Activated T-cell treated with anti-CD3 and anti-CD28 coated beads, Interleukin-2, amount 50 U/mL, for 24 hours (primary cell): ENCODE data around the gene MARCHF2.

Source experiments
- DNase-seq: peaks from one replicate; pipeline ENCODE4 v3.0.0-alpha.2; 2020
- H3K27ac Mint-ChIP-seq: 2 replicates; pipeline ENCODE4 v1.8.0; 2020; ENCODE audit warnings: mild to moderate bottlenecking, mixed read lengths
- H3K27me3 Mint-ChIP-seq: 2 replicates; pipeline ENCODE4 v1.8.0; 2020; ENCODE audit warnings: mixed read lengths
- H3K36me3 Mint-ChIP-seq: 2 replicates; pipeline ENCODE4 v1.8.0; 2020; ENCODE audit warnings: low read depth, mixed read lengths
- H3K4me1 Mint-ChIP-seq: 2 replicates; pipeline ENCODE4 v1.8.0; 2020; ENCODE audit warnings: low read depth, mixed read lengths
- H3K4me3 Mint-ChIP-seq: 2 replicates; pipeline ENCODE4 v1.8.0; 2020; ENCODE audit warnings: mild to moderate bottlenecking, moderate library complexity, mixed read lengths
- H3K9me3 Mint-ChIP-seq: 2 replicates; pipeline ENCODE4 v1.8.0; 2020; ENCODE audit warnings: mixed read lengths

Gene MARCHF2

GRCh38 chr19:8446061-8446709 lies 33.1 kb downstream of the MARCHF2 start:
- Mint-ChIP-seq H3K36me3 (peaks cover 49% of the 10 kb centered on the region), H3K27ac (peak overlapping the region; percentile 93), H3K4me3 (peak overlapping the region; percentile 95), H3K27me3 (no peaks in the 10 kb centered on the region), H3K9me3 (no peaks in the 10 kb centered on the region), H3K4me1 (peaks cover 48% of the 10 kb centered on the region)
- DNase-seq: no peak

- Mint-ChIP-seq H3K27ac (peak overlapping the region; percentile 74), H3K27me3 (no peaks in the 10 kb centered on the region), H3K36me3 (peaks cover 80% of the 10 kb centered on the region), H3K4me1 (peaks cover 79% of the 10 kb centered on the region), H3K9me3 (no peaks in the 10 kb centered on the region), H3K4me3 (peak overlapping the region; percentile 23)
- DNase-seq: no peak
Measured at GRCh38 chr19:8449830-8450229, 36.7 kb downstream of the MARCHF2 start.

GRCh38 chr19:8451377-8451776 lies 38.3 kb downstream of the MARCHF2 start:
- no peak for DNase-seq
- Mint-ChIP-seq H3K9me3 (no peaks in the 10 kb centered on the region), H3K36me3 (peaks cover 85% of the 10 kb centered on the region), H3K4me3 (peak overlapping the region; percentile 32), H3K27ac (peak overlapping the region; percentile 82), H3K27me3 (no peaks in the 10 kb centered on the region), H3K4me1 (peaks cover 88% of the 10 kb centered on the region)

GRCh38 chr19:8451885-8452284 lies 38.8 kb downstream of the MARCHF2 start:
- peaks cover 88% of the 10 kb centered on the region for H3K4me1 Mint-ChIP-seq
- H3K27ac Mint-ChIP-seq: peak overlapping the region; percentile 82
- no peaks in the 10 kb centered on the region for H3K27me3 Mint-ChIP-seq
- no peaks in the 10 kb centered on the region for H3K9me3 Mint-ChIP-seq
- H3K4me3 Mint-ChIP-seq: peak overlapping the region; percentile 32
- no peak for DNase-seq
- peaks cover 85% of the 10 kb centered on the region for H3K36me3 Mint-ChIP-seq

DNA sequence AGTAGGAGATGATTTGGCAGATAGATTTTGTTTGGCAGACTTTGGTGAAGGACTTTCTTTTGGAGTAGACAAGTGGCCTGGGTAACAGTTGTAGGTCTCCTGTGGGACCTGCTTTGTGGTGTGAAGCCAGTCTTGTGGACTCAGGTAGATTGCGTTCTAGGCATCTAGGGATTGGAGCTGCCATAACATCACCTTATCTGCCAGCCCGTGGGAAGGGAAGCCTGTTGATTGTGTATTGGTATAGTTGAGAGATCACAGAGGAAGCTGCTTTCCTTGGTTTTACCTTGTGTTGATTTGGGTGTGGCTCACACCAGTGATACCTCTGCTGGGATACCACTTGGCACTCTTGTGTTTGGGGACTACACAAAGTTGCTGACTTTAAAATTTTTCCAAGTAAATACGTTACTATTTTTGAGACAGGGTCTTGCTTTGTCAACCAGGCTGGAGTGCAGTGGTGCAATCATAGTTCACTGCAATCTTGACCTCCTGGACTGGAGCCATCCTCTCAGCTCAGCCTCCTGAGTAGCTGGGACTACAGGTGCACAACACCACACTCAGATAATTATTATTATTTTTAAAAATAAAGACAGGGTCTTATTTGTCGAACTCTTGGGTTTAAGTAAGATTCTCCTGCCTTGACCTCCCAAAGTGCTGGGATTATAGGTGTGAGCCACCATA lies 39.5 kb downstream of the MARCHF2 start:
- Mint-ChIP-seq H3K9me3 (no peaks in the 10 kb centered on the region), H3K4me3 (no peak overlapping the region), H3K4me1 (peaks cover 88% of the 10 kb centered on the region), H3K27me3 (no peaks in the 10 kb centered on the region), H3K27ac (peak overlapping the region; percentile 82), H3K36me3 (peaks cover 85% of the 10 kb centered on the region)
- no peak for DNase-seq

DNA sequence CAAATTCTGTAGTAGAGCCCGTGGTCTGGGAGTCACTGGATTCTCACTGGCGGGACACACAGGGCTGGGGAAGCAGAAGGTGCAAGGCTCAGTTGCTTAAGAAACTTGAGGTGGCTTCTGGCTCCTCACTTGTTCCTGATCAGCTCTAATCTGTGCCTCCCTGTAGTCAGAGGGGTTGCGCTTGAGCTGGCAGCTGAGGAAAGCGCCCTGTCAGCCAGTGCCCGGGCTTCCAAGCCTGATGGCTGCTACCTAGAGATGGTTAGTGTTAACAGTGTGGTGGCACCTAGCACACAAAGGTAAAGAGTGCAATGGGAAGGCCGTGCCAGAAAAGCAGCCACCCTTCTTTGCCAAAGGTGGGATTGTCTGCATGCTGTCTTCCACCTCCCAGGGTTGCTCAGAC lies 40.5 kb downstream of the MARCHF2 start:
- Mint-ChIP-seq H3K36me3 (peaks cover 89% of the 10 kb centered on the region), H3K27ac (peak overlapping the region; percentile 69), H3K4me3 (no peak overlapping the region), H3K9me3 (no peaks in the 10 kb centered on the region), H3K4me1 (peaks cover 91% of the 10 kb centered on the region), H3K27me3 (no peaks in the 10 kb centered on the region)
- DNase-seq: no peak

DNA sequence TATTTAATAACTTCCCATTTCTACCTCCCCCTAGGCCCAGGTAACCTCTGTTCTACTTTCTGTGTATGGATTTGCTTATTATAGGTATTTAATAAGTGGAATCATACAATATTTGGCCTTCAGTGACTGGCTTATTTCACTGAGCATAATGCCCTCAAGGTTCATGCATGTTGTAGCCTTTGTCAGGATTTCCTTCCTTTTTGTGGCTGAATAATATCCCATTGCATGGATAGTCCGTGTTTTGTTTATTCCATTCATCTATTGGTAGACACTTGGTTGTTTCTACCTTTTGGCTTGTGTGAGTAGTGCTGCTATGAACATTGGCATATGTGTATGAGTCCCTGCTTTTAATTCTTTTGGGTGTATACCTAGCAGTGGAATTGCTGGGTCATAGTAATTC lies 41.1 kb downstream of the MARCHF2 start:
- H3K4me3 Mint-ChIP-seq: no peak overlapping the region
- H3K36me3 Mint-ChIP-seq: peaks cover 90% of the 10 kb centered on the region
- H3K27ac Mint-ChIP-seq: peak overlapping the region; percentile 58
- no peaks in the 10 kb centered on the region for H3K9me3 Mint-ChIP-seq
- no peak for DNase-seq
- H3K27me3 Mint-ChIP-seq: no peaks in the 10 kb centered on the region
- peaks cover 91% of the 10 kb centered on the region for H3K4me1 Mint-ChIP-seq

DNA sequence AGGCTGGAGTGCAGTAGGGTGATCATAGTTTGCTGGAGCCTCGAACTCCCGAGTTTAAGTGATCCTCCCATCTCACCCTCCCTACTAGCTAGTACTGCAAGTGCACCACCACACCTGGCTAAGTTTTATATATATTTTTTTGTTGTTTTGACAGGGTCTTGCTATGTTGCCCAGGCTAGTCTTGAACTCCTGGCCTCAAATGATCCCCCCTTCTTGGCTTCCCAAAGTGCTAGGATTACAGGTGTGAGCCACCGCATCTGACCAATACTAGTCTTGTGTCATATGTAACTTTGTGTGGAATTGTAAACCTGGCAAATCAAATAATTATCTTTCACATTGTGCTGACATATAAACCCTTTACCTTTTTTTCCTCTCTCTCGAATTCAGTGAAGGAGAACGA lies 41.9 kb downstream of the MARCHF2 start:
- Mint-ChIP-seq H3K36me3 (peaks cover 93% of the 10 kb centered on the region), H3K9me3 (no peaks in the 10 kb centered on the region), H3K4me3 (no peak overlapping the region), H3K4me1 (peaks cover 94% of the 10 kb centered on the region), H3K27ac (peak overlapping the region; percentile 58), H3K27me3 (no peaks in the 10 kb centered on the region)
- DNase-seq: no peak

- no peaks in the 10 kb centered on the region for H3K9me3 Mint-ChIP-seq
- peaks cover 98% of the 10 kb centered on the region for H3K36me3 Mint-ChIP-seq
- DNase-seq: no peak
- H3K27me3 Mint-ChIP-seq: no peaks in the 10 kb centered on the region
- peaks cover 97% of the 10 kb centered on the region for H3K4me1 Mint-ChIP-seq
- H3K27ac Mint-ChIP-seq: peak overlapping the region; percentile 55
- H3K4me3 Mint-ChIP-seq: no peak overlapping the region
Measured at GRCh38 chr19:8456064-8456463, 43.0 kb downstream of the MARCHF2 start.

DNA sequence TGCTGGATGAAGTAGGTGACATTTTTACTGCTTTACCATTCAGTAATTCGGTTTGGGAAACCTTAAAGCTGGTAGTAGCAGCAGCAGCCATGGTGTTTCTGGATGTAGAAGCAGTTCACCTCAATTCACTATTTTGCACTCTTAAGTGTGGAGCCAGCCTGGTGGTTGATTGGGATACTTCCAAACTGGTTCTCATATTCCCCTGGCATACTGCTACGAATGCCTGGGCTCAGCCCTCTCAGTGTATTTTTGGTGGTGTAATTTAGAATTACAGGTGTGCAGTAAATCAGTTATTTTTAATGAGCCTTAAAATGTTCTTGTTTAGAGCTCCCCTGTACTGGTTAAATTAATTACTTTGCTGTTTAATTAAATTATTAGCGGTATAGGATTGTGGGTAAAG lies 44.1 kb downstream of the MARCHF2 start:
- Mint-ChIP-seq H3K27ac (peak overlapping the region; percentile 40), H3K4me3 (no peak overlapping the region), H3K4me1 (peaks cover 94% of the 10 kb centered on the region), H3K27me3 (no peaks in the 10 kb centered on the region), H3K9me3 (no peaks in the 10 kb centered on the region), H3K36me3 (peaks cover 98% of the 10 kb centered on the region)
- no peak for DNase-seq

- peaks cover 98% of the 10 kb centered on the region for H3K36me3 Mint-ChIP-seq
- no peak overlapping the region for H3K4me3 Mint-ChIP-seq
- H3K27me3 Mint-ChIP-seq: no peaks in the 10 kb centered on the region
- H3K9me3 Mint-ChIP-seq: no peaks in the 10 kb centered on the region
- peaks cover 91% of the 10 kb centered on the region for H3K4me1 Mint-ChIP-seq
- H3K27ac Mint-ChIP-seq: peak overlapping the region; percentile 80
- no peak for DNase-seq
Measured at GRCh38 chr19:8457827-8458226, 44.7 kb downstream of the MARCHF2 start.

- Mint-ChIP-seq H3K36me3 (peaks cover 99% of the 10 kb centered on the region), H3K27me3 (no peaks in the 10 kb centered on the region), H3K4me3 (no peak overlapping the region), H3K4me1 (peaks cover 87% of the 10 kb centered on the region), H3K9me3 (no peaks in the 10 kb centered on the region), H3K27ac (peak overlapping the region; percentile 80)
- no peak for DNase-seq
Measured at GRCh38 chr19:8458380-8458779, 45.3 kb downstream of the MARCHF2 start.

- H3K4me3 Mint-ChIP-seq: no peak overlapping the region
- H3K27me3 Mint-ChIP-seq: no peaks in the 10 kb centered on the region
- H3K4me1 Mint-ChIP-seq: peaks cover 82% of the 10 kb centered on the region
- peaks cover 99% of the 10 kb centered on the region for H3K36me3 Mint-ChIP-seq
- DNase-seq: no peak
- H3K9me3 Mint-ChIP-seq: no peaks in the 10 kb centered on the region
- H3K27ac Mint-ChIP-seq: peak overlapping the region; percentile 80
Measured at GRCh38 chr19:8459095-8459494, 46.0 kb downstream of the MARCHF2 start.

GRCh38 chr19:8459520-8460270 lies 46.6 kb downstream of the MARCHF2 start:
- Mint-ChIP-seq H3K9me3 (no peaks in the 10 kb centered on the region), H3K4me1 (peaks cover 76% of the 10 kb centered on the region), H3K36me3 (peaks cover 99% of the 10 kb centered on the region), H3K27ac (peak overlapping the region; percentile 62), H3K27me3 (no peaks in the 10 kb centered on the region), H3K4me3 (no peak overlapping the region)
- DNase-seq: no peak
